T-helper 22 cell (primary cell): ENCODE results near the gene DNAJC10.

ENCODE experiments used
- DNase-seq: peaks from one replicate; pipeline ENCODE4 v3.0.0-alpha.2; 2020; ENCODE audit warnings: low read depth

DNAJC10 gene

DNA sequence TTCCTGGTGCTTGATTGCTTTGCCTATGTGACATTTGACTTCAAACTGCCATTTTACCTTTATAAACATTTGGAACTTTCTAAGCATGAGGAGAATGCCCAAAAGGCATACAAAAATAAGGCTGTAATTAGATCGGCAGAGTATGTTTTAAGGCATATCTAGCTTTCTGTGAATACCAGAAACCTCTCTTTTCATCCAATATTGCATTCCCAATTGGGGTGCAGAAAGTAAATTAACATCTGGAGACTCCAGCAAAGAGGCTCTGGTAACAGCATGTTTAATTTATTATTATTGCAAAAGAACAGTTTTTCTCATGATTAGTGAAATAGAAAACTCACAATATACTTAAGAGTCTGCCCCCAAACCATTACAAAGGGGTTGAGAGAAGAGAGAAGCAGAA lies 118.2 kb downstream of the DNAJC10 start:
- DNase-seq = no peak

GRCh38 chr2:182836451-182836850 lies 120.4 kb downstream of the DNAJC10 start:
- no peak for DNase-seq
